GM23338 (cell line): ENCODE data around the gene SCGB1D2. TPM values are rescaled to one million over a fixed set of nuclear protein-coding genes. Genes with fewer than 3 reads are reported as not detected.

Experiments
- ATAC-seq: fragments of 200-7000 bp; cut with Tn5 transposase; 3 replicates; pipeline ENCODE4 v1.9.1; 2020
- DNase-seq: peaks from one replicate; pipeline ENCODE4 v3.0.0-alpha.2; 2015; ENCODE audit warnings: low spot score
- H2AFZ ChIP-seq: fragments of 200-600 bp; sonication (generic); 2 replicates; pipeline ENCODE4 v1.8.0; 2016; ENCODE audit warnings: antibody characterized with exemption, mild to moderate bottlenecking, moderate library complexity
- H3F3A ChIP-seq: fragments of 200-600 bp; sonication (generic); replicated peaks from 2 replicates; pipeline ENCODE4 v1.8.0; 2017; ENCODE audit warnings: antibody characterized with exemption, mixed run types, low read depth
- H3K27ac ChIP-seq: fragments of 200-600 bp; sonication (generic); 2 replicates; pipeline ENCODE4 v1.6.1; 2016; ENCODE audit warnings: low read depth
- H3K27me3 ChIP-seq: fragments of 200-600 bp; sonication (generic); 2 replicates; pipeline ENCODE4 v1.8.0; 2016; ENCODE audit warnings: mild to moderate bottlenecking, mixed run types, moderate library complexity; ENCODE audit not compliant: insufficient read depth
- H3K36me3 ChIP-seq: fragments of 200-600 bp; sonication (generic); 2 replicates; pipeline ENCODE4 v1.8.0; 2016; ENCODE audit warnings: mild to moderate bottlenecking; ENCODE audit not compliant: insufficient read depth
- H3K4me1 ChIP-seq: fragments of 200-600 bp; sonication (generic); 2 replicates; pipeline ENCODE4 v1.8.0; 2016; ENCODE audit warnings: mild to moderate bottlenecking, moderate library complexity; ENCODE audit not compliant: insufficient read depth
- H3K4me2 ChIP-seq: fragments of 200-600 bp; sonication (generic); 2 replicates; pipeline ENCODE4 v1.7.1; 2017; ENCODE audit warnings: mixed run types
- H3K4me3 ChIP-seq: fragments of 200-600 bp; sonication (generic); 2 replicates; pipeline ENCODE4 v1.6.1; 2016; ENCODE audit warnings: mixed run types
- H3K79me2 ChIP-seq: fragments of 200-600 bp; sonication (generic); replicated peaks from 2 replicates; pipeline ENCODE4 v1.8.0; 2017; ENCODE audit warnings: mild to moderate bottlenecking; ENCODE audit not compliant: insufficient read depth
- H3K9me2 ChIP-seq: fragments of 200-600 bp; sonication (generic); 2 replicates; pipeline ENCODE4 v1.8.0; 2017; ENCODE audit not compliant: insufficient read depth
- H4K20me1 ChIP-seq: fragments of 200-600 bp; sonication (generic); replicated peaks from 2 replicates; pipeline ENCODE4 v1.8.0; 2017; ENCODE audit warnings: mild to moderate bottlenecking; ENCODE audit not compliant: insufficient read depth
- H3K27ac Mint-ChIP-seq: 2 replicates; pipeline ENCODE4 v1.8.0; 2020; ENCODE audit warnings: inconsistent platforms, mild to moderate bottlenecking, moderate library complexity, mixed read lengths
- H3K27me3 Mint-ChIP-seq: 3 replicates; pipeline ENCODE4 v1.8.0; 2022; ENCODE audit warnings: low read depth, mild to moderate bottlenecking, moderate library complexity, mixed read lengths, inconsistent platforms; ENCODE audit not compliant: insufficient read depth, poor library complexity
- H3K36me3 Mint-ChIP-seq: 3 replicates; pipeline ENCODE4 v1.8.0; 2021; ENCODE audit warnings: low read depth, mild to moderate bottlenecking, inconsistent platforms, moderate library complexity, mixed read lengths
- H3K4me1 Mint-ChIP-seq: 3 replicates; pipeline ENCODE4 v1.8.0; 2020; ENCODE audit warnings: mild to moderate bottlenecking, inconsistent platforms, mixed read lengths
- H3K4me3 Mint-ChIP-seq: 3 replicates; pipeline ENCODE4 v1.8.0; 2021; ENCODE audit warnings: moderate library complexity, mild to moderate bottlenecking, inconsistent platforms, mixed read lengths
- H3K9me3 Mint-ChIP-seq: 3 replicates; pipeline ENCODE4 v1.8.0; 2020; ENCODE audit warnings: moderate library complexity, mild to moderate bottlenecking, inconsistent platforms, mixed read lengths
- CREB1 ChIP-seq: fragments of 250-450 bp; sonication (Bioruptor Pico); IDR thresholded peaks from 2 replicates; pipeline ENCODE4 v1.5.0; 2020; ENCODE audit warnings: low read depth, mild to moderate bottlenecking, moderate library complexity
- ETS1 ChIP-seq: IDR thresholded peaks from 2 replicates; pipeline ENCODE4 v1.6.1; 2016; ENCODE audit warnings: antibody characterized with exemption
- EZH2 ChIP-seq: fragments of 200-600 bp; sonication (generic); IDR thresholded peaks from one replicate; pipeline ENCODE4 v1.8.0; 2017; ENCODE audit warnings: antibody characterized with exemption, mild to moderate bottlenecking, low read depth; ENCODE audit not compliant: unreplicated experiment
- EZH2phosphoT487 ChIP-seq: fragments of 200-600 bp; sonication (generic); IDR thresholded peaks from one replicate; pipeline ENCODE4 v1.8.1; 2018; ENCODE audit warnings: antibody characterized with exemption; ENCODE audit not compliant: unreplicated experiment
- JUNB ChIP-seq: IDR thresholded peaks from one replicate; pipeline ENCODE4 v1.6.1; 2016; ENCODE audit warnings: antibody characterized with exemption; ENCODE audit not compliant: unreplicated experiment
- NANOG ChIP-seq: IDR thresholded peaks from 2 replicates; pipeline ENCODE4 v1.6.1; 2016; ENCODE audit warnings: antibody characterized with exemption, borderline replicate concordance
- POLR2AphosphoS5 ChIP-seq: IDR thresholded peaks from 2 replicates; pipeline ENCODE4 v1.6.1; 2016; ENCODE audit warnings: antibody characterized with exemption, low read depth
- STAT1 ChIP-seq: IDR thresholded peaks from one replicate; pipeline ENCODE4 v1.6.1; 2016; ENCODE audit warnings: antibody characterized with exemption; ENCODE audit not compliant: unreplicated experiment
- ZNF331 ChIP-seq: fragments of 250-450 bp; sonication (Bioruptor Pico); IDR thresholded peaks from 2 replicates; pipeline ENCODE4 v1.5.0; 2020; ENCODE audit warnings: low read depth, mild to moderate bottlenecking, moderate library complexity
- ZNF462 ChIP-seq: fragments of 250-450 bp; sonication (Bioruptor Pico); IDR thresholded peaks from 2 replicates; pipeline ENCODE4 v1.5.0; 2020; ENCODE audit warnings: mild to moderate bottlenecking, moderate library complexity
- polyA plus RNA-seq: library from polyadenylated mRNA; unstranded; fragments of >200 nt; fragmentation: Nextera tagmentation; extraction: Ambion mirVana; gene quantifications from 2 replicates; pipeline ENCODE4 v1.2.1, GENCODE V29; 2016
- total RNA-seq: library from RNA; depleted of rRNA; stranded (reverse); fragments of >200 nt; shearing (Covaris generic); gene quantifications from 2 replicates; pipeline ENCODE4 v1.2.3, GENCODE V29; 2014
- TF ChIP-seq, protein P1 (sequence below): IDR thresholded peaks from one replicate; pipeline ENCODE4 v1.6.1; 2018; ENCODE audit warnings: antibody characterized with exemption; ENCODE audit not compliant: unreplicated experiment

Gene SCGB1D2
- total and polyA plus RNA-seq, 2 experiments from 2014 or later: not detected

GRCh38 chr11:62238151-62238550 is 3.9 kb upstream of the SCGB1D2 start (continued):
- TF ChIP-seq ZNF462 (CRISPR knock-in tag): no peak
- TF ChIP-seq STAT1: no peak
- no peak for TF ChIP-seq POLR2AphosphoS5
- no peak for TF ChIP-seq JUNB

GRCh38 chr11:62241095-62241494 is 944 bp upstream of the SCGB1D2 start:
- Histone ChIP-seq H3K27ac (no peak overlapping the region), H4K20me1 (no peaks in the 10 kb centered on the region), H3K4me1 (no peaks in the 10 kb centered on the region), H2AFZ (no peak overlapping the region), H3K79me2 (no peaks in the 10 kb centered on the region), H3K27me3 (no peaks in the 10 kb centered on the region), H3K4me3 (no peak overlapping the region), H3K9me2 (no peaks in the 10 kb centered on the region), H3F3A (no peaks in the 10 kb centered on the region), H3K36me3 (no peaks in the 10 kb centered on the region), H3K4me2 (no peak overlapping the region)
- Mint-ChIP-seq H3K27me3 (peaks cover 4% of the 10 kb centered on the region), H3K4me1 (no peaks in the 10 kb centered on the region; the same call in 2 of the 3 replicates), H3K4me3 (no peak overlapping the region), H3K36me3 (no peaks in the 10 kb centered on the region), H3K9me3 (no peaks in the 10 kb centered on the region), H3K27ac (no peak overlapping the region)
- no peak for TF ChIP-seq EZH2phosphoT487
- TF ChIP-seq ETS1: no peak
- TF ChIP-seq NANOG: no peak
- no peak for TF ChIP-seq CREB1
- TF ChIP-seq EZH2: no peak
- TF ChIP-seq POLR2AphosphoS5: no peak
- TF ChIP-seq, protein P1, sequence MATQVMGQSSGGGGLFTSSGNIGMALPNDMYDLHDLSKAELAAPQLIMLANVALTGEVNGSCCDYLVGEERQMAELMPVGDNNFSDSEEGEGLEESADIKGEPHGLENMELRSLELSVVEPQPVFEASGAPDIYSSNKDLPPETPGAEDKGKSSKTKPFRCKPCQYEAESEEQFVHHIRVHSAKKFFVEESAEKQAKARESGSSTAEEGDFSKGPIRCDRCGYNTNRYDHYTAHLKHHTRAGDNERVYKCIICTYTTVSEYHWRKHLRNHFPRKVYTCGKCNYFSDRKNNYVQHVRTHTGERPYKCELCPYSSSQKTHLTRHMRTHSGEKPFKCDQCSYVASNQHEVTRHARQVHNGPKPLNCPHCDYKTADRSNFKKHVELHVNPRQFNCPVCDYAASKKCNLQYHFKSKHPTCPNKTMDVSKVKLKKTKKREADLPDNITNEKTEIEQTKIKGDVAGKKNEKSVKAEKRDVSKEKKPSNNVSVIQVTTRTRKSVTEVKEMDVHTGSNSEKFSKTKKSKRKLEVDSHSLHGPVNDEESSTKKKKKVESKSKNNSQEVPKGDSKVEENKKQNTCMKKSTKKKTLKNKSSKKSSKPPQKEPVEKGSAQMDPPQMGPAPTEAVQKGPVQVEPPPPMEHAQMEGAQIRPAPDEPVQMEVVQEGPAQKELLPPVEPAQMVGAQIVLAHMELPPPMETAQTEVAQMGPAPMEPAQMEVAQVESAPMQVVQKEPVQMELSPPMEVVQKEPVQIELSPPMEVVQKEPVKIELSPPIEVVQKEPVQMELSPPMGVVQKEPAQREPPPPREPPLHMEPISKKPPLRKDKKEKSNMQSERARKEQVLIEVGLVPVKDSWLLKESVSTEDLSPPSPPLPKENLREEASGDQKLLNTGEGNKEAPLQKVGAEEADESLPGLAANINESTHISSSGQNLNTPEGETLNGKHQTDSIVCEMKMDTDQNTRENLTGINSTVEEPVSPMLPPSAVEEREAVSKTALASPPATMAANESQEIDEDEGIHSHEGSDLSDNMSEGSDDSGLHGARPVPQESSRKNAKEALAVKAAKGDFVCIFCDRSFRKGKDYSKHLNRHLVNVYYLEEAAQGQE: no peak
- TF ChIP-seq STAT1: no peak
- no peak for TF ChIP-seq ZNF331 (CRISPR knock-in tag)
- no peak for TF ChIP-seq JUNB
- ATAC-seq (no peak), DNase-seq (no peak)
